Measurements from ENCODE around the gene SDF2.

- TF ChIP-seq CTCF (IDR thresholded peaks at IDR 0.05), result no peak
- no peak for TF ChIP-seq POLR2A (IDR thresholded peaks at IDR 0.05)
Measured at GRCh38 chr17:28613931-28614381, 47.8 kb downstream of the SDF2 start, which contains the start of gene RSKR.
